OCI-LY1 (cell line): ENCODE measurements around the gene ADARB2.

ENCODE experiments used
- EZH2 ChIP-seq: fragments of 200-600 bp; sonication (generic), shearing (Covaris generic); IDR thresholded peaks from 2 replicates; pipeline ENCODE4 v1.8.0; 2017; ENCODE audit warnings: borderline replicate concordance, mixed run types, mild to moderate bottlenecking, antibody characterized with exemption, low read length, moderate library complexity, mixed read lengths
- TF ChIP-seq, protein P1 (sequence below): fragments of 200-600 bp; sonication (generic), shearing (Covaris generic); IDR thresholded peaks from 2 replicates; pipeline ENCODE4 v1.5.1; 2017; ENCODE audit warnings: mild to moderate bottlenecking, antibody characterized with exemption, low read length, moderate library complexity, mixed read lengths

DNA sequence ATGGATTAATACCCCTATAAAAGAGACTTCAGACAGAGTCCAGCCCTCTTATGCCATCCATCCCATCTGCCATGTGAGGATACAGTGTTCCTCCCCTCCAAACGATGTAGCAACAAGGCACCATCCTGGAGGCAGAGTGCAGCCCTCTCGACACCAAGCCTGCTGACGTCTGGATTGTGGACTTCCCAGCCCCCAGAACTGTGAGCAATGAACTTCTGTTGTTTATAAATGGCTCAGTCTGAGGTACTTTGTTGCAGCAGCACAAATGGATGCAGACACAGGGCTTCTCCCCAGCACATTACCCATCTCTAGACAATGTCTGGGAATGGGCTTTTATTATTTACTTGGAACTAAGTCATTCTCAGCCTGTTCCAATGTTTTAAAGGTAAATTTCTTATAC lies 485.6 kb downstream of the ADARB2 start:
- TF ChIP-seq, protein P1, sequence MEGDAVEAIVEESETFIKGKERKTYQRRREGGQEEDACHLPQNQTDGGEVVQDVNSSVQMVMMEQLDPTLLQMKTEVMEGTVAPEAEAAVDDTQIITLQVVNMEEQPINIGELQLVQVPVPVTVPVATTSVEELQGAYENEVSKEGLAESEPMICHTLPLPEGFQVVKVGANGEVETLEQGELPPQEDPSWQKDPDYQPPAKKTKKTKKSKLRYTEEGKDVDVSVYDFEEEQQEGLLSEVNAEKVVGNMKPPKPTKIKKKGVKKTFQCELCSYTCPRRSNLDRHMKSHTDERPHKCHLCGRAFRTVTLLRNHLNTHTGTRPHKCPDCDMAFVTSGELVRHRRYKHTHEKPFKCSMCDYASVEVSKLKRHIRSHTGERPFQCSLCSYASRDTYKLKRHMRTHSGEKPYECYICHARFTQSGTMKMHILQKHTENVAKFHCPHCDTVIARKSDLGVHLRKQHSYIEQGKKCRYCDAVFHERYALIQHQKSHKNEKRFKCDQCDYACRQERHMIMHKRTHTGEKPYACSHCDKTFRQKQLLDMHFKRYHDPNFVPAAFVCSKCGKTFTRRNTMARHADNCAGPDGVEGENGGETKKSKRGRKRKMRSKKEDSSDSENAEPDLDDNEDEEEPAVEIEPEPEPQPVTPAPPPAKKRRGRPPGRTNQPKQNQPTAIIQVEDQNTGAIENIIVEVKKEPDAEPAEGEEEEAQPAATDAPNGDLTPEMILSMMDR = no peak
- TF ChIP-seq EZH2 = no peak
